ENCODE data around the gene KIF26B.
"Not testable (repeated sequence)": the region's sequence is repeated elsewhere in the genome, so short reads cannot be mapped to it uniquely, and the experiment has no call there.

Gene KIF26B

GRCh38 chr1:245671966-245672767 lies 517.4 kb downstream of the KIF26B start:
- DNase-seq, result no peak

- not testable (repeated sequence) for DNase-seq
Observed at GRCh38 chr1:245672836-245673656, 518.3 kb downstream of the KIF26B start.

- no peak for DNase-seq
Observed at GRCh38 chr1:245673881-245674414, 519.2 kb downstream of the KIF26B start.

- no peak for DNase-seq
Observed at GRCh38 chr1:245677461-245678240, 522.9 kb downstream of the KIF26B start.

GRCh38 chr1:245678860-245679411 lies 524.2 kb downstream of the KIF26B start:
- no peak for DNase-seq

DNA sequence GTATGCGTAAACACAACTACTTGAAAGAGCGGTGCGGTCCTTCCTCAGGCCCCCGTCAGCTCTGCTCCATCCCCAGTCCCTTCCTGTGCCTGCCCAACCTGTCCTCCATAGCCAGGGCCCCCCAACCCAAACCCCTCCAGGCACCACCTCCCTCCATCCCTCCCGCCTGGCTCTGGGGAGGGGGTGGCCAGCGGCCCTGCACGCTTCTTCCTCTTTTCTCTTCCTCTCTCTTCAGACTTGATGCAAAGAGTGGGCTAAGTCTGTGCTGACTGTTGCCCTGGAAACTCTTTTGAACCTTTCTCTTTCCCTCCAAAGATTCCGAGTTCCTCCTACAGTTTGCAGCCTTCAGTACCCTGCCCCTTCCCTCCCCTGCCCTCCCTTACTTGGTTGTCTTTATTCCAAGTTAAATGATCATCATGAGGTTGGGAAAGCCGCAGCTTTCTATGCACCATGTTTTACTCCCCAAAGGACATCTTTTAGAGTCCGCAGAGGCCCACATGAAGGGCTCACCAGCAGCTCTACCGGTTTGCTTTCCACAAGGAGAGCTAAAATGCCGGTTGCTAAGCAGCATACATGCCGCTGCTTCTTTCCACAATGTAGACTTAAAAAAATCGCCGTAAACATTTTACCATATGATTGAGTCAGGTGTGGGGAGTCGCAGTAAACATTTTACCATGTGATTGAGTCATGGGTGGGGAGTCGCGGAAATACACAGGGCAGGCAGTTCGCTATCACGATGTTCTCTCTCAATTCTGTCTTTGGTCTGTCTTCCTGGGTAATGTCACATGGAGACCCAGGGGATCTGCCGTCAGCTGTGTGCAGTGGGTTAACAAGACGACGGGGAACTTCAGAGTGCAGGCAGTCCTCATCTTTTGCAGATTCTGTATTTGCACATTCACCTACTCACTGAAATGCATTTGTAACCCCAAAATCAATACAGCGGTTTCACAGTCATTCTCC lies 525.3 kb downstream of the KIF26B start:
- DNase-seq, result no peak

- DNase-seq, result no peak
Observed at GRCh38 chr1:245682638-245683628, 528.1 kb downstream of the KIF26B start.

- no peak for DNase-seq
Observed at GRCh38 chr1:245683676-245684075, 528.9 kb downstream of the KIF26B start.

DNA sequence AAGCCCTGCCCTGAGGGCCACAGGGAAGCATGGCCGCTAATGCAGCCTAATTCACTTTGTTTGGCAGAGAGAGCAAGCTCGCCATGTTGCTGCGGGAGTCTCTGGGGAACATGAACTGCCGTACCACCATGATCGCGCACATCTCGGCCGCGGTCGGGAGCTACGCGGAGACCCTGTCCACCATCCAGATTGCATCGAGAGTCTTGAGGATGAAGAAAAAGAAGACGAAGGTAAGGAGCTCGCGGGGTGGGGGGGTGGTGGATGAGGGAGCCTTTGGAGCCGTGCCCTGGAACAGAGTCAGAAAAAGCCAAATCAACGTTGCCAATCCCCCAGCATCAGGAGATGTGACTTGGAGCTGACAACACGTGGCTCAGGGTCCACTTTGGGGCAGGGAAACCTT lies 529.4 kb downstream of the KIF26B start:
- DNase-seq, result no peak

GRCh38 chr1:245684571-245684970 lies 529.8 kb downstream of the KIF26B start:
- DNase-seq, result no peak

- DNase-seq, result no peak
Observed at GRCh38 chr1:245685111-245685810, 530.5 kb downstream of the KIF26B start.

GRCh38 chr1:245686006-245686405 lies 531.2 kb downstream of the KIF26B start:
- DNase-seq, result no peak

DNA sequence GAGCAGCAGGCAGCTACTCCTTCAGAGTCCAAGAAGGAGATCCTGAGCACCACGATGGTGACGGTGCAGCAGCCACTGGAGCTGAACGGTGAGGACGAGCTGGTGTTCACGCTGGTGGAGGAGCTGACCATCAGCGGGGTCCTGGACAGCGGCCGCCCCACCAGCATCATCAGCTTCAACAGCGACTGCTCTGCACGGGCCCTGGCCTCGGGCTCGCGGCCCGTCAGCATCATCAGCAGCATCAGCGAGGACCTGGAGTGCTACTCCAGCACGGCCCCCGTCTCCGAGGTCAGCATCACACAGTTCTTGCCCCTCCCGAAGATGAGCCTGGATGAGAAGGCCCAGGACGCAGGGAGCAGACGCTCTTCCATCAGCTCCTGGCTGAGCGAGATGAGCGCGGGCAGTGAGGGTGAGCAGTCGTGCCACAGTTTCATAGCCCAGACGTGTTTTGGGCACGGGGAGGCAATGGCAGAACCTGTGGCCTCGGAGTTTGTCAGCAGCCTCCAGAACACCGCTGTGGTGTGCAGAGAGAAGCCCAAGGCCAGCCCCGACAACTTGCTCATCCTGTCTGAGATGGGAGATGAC lies 531.8 kb downstream of the KIF26B start:
- no peak for DNase-seq

GRCh38 chr1:245687152-245687635 lies 532.4 kb downstream of the KIF26B start:
- DNase-seq, result no peak

GRCh38 chr1:245687636-245688535 lies 533.1 kb downstream of the KIF26B start:
- no peak for DNase-seq

DNA sequence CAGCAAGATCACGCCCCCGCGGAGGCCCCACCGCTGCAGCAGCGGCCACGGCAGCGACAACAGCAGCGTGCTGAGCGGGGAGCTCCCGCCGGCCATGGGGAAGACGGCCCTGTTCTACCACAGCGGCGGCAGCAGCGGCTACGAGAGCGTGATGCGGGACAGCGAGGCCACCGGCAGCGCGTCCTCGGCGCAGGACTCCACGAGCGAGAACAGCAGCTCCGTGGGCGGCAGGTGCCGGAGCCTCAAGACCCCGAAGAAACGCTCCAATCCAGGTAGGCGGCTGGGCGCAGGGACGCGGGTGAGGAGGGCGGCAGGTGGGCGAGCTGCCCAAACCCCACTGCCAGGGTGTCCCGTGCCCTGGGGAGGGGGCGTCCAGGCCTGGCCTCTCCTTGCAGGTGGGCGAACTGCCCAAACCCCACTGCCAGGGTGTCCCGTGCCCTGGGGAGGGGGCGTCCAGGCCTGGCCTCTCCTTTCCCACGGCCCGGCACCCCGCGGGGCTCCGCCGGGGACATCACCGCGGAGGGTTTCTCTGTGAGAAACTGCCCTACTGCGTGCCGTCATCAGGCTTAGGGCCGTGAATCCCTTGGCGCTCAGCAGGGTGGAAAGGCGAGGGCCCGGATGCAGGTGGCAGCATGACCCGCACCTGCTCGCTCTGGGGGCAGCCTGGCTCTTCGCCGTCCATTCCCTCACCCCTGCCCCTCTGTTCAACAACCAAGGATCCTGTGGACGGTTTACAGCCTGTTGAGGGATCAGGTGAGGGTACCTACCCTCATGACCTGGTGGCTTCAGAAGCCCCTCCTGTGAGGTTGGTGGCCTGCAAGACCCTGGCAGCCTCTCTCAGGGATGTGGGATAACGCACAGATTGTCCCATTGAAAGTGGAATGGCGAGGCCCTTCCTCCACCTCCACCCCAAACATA lies 534.0 kb downstream of the KIF26B start:
- DNase-seq, result no peak

All from hematopoietic multipotent progenitor cell treated with erythropoietin and hydrocortisone succinate and interleukin-3 and kit ligand, for 8 days (in vitro differentiated cells).